Stimulated activated naive CD8-positive, alpha-beta T cell treated with anti-CD3 and anti-CD28 coated beads, Interleukin-15, amount 100 ng/mL, for 72 hours (primary cell): ENCODE measurements around the gene MYO7A.

Experiments
- ATAC-seq: fragments of 150-1000 bp; cut with Tn5 transposase; 2 replicates; pipeline ENCODE4 v1.10.0; 2021; ENCODE audit warnings: mild to moderate bottlenecking, moderate library complexity
- DNase-seq, 2 donors: peaks; one replicate each; pipeline ENCODE4 v3.0.0; 2021 to 2022
- H3K27ac Mint-ChIP-seq, 2 donors: one replicate each; pipeline ENCODE4 v1.8.0; 2022; ENCODE audit warnings: mild to moderate bottlenecking in 2 of 2, mixed read lengths in 2 of 2, moderate library complexity in 2 of 2
- H3K27me3 Mint-ChIP-seq: one replicate; pipeline ENCODE4 v1.8.0; 2022; ENCODE audit warnings: mixed read lengths
- H3K4me1 Mint-ChIP-seq: one replicate; pipeline ENCODE4 v1.8.0; 2022; ENCODE audit warnings: mild to moderate bottlenecking, mixed read lengths
- H3K4me3 Mint-ChIP-seq, 2 donors: one replicate each; pipeline ENCODE4 v1.8.0; 2022; ENCODE audit warnings: mild to moderate bottlenecking in 2 of 2, mixed read lengths in 2 of 2, moderate library complexity in 1 of 2
- H3K9me3 Mint-ChIP-seq, 2 donors: one replicate each; pipeline ENCODE4 v1.8.0; 2022; ENCODE audit warnings: mixed read lengths in 2 of 2

MYO7A gene

DNA sequence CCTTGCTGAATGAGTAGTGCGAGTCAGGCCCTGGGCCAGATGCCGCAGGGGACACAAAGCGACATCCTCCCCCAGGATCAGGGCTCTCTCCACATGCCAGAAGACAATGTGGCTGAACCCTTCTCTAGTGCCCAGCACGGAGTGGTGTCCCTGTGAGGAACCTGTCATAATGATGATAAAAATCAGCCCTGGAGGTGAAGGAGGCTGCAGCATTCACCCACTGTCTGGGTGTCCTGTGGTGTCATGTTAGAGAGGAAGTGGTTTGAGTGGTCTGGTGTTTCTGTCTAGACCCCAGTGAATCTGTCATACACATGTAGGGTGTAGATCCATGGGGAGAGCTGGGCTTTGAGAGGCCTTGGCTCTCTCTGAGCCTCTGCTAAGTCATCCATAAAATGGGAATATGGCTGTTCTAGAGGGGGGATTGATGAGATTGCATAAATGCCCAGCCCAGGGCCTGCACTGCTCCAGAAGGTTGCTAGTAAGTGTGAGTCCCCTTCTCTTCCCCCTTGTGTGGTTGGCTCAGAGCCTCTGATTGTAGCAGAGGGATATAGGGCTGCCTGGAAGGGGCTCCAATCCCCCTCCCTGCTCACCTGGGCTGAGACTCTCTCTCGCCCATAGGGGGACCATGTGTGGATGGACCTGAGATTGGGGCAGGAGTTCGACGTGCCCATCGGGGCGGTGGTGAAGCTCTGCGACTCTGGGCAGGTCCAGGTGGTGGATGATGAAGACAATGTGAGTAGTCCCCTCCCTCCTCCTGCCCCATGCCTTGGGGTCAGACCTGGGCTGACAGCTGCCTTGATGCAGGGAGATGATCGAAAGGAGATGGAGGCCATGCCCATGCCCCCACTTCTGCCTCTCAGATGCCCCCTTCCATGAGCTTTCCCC is 14.3 kb downstream of the MYO7A start:
- peaks cover 46% of the 10 kb centered on the region for H3K27me3 Mint-ChIP-seq
- DNase-seq, result peak; percentile 42 to 71

DNA sequence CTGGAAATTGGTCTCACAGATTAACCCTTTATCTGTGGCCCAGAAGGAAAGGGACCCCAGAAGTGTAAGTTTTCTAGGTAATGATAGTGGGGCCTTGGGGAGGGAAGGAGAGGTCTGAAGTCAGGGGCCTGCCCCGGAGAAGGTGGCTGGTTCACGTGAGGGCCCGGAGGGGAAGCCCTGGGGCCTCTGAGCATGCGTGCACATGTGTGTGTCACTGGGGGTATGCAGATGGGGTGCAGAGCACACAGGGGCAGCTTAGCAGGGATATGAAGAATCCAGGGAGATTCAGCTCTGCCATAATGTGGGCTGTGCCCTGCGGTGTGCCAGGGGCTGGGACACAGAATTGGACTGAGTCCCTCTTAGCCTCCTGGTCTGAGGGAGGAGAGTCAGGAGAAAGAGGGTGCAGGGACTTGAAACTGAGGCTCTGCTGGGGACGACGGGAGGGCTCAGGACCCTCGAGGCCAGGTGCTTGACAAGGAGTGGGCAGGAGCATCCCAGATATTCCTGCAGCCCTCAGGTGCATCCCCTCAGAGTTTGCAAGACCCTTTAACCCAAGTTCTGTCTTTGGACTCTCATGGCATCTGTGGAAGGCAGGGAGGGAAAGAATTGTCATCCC is 15.5 kb downstream of the MYO7A start:
- Mint-ChIP-seq H3K27me3 (peaks cover 38% of the 10 kb centered on the region), H3K4me3 (no peak overlapping the region), H3K4me1 (peaks cover 41% of the 10 kb centered on the region), H3K9me3 (no peaks in the 10 kb centered on the region), H3K27ac (no peak overlapping the region)
- no peak for DNase-seq
- no peak for ATAC-seq

More for the DNA sequence above, 14.3 kb downstream of the MYO7A start:
- Mint-ChIP-seq H3K9me3 (no peaks in the 10 kb centered on the region), H3K4me1 (peaks cover 29% of the 10 kb centered on the region), H3K27ac (peak overlapping the region in 1 of 2 donors; percentile 75), H3K4me3 (no peak overlapping the region)
- ATAC-seq, result peak; percentile 93

DNA sequence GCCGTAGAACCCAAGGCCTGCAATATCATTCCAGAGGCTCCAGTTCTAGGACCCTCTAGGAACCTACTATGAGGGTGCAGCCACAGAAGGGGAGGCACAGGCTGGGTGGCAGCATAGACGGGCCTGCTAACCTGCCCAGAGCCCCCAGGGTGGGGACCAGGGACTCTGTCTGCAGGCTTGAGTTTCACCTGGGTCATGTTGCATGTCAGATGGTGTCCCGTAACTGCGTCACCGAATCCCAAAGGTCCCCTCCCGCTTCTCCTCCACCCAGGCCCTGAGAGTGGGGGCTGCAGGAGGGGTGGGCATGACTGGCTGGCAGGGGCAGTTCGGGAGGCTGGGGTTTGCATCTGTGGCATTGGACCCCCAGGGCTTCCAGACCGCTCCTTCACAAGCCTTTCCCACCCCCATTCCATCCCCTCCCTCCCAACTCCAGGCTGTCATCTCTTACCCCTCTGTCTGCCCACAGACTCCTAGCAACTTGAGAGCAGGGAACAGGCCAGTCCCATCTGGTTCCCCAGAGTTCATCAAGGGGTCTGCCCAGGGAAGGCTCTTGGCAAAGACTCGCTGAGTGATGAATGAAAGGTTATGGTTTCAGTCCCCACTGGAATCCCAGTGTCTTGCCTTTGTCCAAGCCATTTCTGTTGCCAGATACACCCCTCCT is 16.3 kb downstream of the MYO7A start:
- Mint-ChIP-seq H3K27me3 (peaks cover 29% of the 10 kb centered on the region), H3K4me3 (no peak overlapping the region), H3K4me1 (peaks cover 42% of the 10 kb centered on the region), H3K9me3 (no peaks in the 10 kb centered on the region), H3K27ac (no peak overlapping the region)
- ATAC-seq (no peak), DNase-seq (no peak)

DNA sequence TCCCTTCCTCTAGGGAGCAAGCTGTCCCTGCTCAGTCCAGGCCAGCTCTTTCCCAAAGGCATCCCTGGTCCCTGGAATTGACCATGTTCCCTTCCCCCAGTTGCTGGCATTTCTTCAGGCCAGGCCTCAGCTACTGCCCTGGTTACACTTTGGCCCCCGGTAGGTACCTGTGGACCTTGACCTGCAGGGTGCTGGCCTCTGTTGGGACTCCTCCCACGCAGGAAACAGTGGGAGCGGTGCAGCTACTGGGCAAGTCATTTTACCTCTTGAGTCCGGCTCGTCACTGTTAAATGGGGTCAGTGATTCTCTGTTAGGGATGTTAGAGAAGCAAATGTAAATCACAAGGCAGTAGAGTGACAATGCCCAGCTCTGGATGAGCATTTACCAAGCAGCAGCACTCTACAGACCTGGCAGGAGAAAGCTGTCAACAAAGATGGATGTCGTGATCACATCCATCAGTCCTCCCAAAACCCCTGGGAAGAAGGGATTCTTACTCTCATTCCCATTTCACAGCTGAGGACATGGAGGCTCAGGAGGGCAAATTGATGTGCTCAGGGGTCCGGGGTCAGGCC is 16.9 kb downstream of the MYO7A start:
- Mint-ChIP-seq H3K27me3 (peaks cover 23% of the 10 kb centered on the region), H3K4me3 (no peak overlapping the region), H3K4me1 (peaks cover 42% of the 10 kb centered on the region), H3K9me3 (no peaks in the 10 kb centered on the region), H3K27ac (no peak overlapping the region)
- DNase-seq, result no peak
- ATAC-seq, result no peak

DNA sequence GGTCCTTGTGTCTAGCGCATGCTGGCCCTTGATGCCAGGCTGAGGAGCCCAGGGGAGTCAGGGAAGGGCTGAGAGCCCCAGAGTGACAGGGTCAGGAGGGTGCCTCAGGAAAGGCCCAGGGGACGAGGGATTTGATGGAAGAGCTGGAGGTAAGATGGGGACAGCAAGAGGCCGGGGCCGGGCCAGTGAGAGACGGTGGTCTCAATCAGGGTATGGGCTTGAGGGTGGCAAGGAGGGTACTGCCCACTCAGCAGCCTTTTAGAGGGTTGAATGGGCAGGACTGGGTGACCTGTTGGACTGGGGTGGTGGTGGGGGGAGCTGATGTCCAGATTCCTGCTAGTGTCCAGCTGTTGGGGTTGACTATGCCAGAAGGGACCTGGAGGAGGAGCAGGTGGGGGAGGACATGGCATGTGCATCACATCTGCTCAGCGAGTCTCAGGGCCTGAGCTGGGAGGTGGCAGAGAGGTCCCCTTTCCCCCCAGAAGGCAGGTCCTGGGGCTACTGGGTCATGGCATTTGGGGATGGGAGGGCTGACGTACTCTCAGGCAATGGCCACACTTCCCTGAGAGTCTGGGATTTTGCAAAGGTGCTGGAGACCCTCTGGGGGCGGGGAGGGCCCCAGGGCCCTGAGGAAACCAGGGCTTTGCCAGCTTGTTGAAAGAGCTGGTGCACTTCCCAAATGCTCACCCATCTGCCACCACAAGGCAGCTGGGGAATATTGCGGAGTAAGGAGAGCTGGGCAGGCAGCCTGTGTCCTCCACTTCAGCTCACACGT is 18.4 kb downstream of the MYO7A start:
- Mint-ChIP-seq H3K4me3 (no peak overlapping the region), H3K9me3 (no peaks in the 10 kb centered on the region), H3K27me3 (peaks cover 18% of the 10 kb centered on the region), H3K27ac (no peak overlapping the region), H3K4me1 (peaks cover 48% of the 10 kb centered on the region)
- DNase-seq (no peak), ATAC-seq (no peak)

DNA sequence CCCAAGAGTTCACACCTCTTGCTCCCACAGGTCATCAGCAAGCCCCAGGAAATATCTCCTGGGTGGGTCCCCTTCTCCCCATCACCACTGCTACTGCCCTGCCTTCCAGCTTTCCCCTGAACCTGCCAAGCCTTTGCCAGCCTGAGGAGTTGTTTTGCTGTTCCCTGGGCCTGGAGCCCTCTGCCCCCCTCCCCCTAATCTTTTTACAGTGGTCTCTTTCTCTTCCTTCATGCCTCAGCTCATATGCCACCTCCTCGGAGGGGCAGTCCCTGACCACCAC is 18.9 kb downstream of the MYO7A start:
- H3K9me3 Mint-ChIP-seq, result no peaks in the 10 kb centered on the region
- H3K4me3 Mint-ChIP-seq, result no peak overlapping the region
- ATAC-seq (no peak), DNase-seq (no peak)
- peaks cover 48% of the 10 kb centered on the region for H3K4me1 Mint-ChIP-seq
- H3K27ac Mint-ChIP-seq, result no peak overlapping the region
- H3K27me3 Mint-ChIP-seq, result peaks cover 13% of the 10 kb centered on the region

DNA sequence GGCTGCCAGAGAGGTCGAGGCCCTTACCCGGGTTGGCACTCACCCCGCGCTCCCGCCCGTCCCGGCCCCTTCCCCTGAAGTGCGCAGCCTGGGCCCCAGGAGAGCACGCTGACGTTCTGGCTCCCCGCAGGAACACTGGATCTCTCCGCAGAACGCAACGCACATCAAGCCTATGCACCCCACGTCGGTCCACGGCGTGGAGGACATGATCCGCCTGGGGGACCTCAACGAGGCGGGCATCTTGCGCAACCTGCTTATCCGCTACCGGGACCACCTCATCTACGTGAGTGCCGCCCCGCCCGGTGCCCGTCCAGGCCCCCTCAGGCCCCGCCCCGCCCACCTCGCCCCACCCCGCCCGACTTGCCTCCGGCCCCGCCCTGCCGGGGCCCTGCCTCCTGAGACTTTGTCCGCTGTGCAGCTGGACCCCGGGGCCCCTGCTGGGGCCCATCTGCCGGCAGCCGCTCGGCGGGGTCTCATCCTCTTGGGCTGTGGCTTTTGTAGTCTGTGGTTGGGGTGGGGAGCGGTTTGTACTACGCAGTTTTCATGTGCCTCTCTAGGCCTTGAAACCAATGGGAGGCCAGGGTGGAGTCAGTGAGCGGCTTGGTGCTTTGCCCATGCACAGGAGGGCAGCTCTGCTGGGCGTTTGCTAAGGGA is 19.7 kb downstream of the MYO7A start:
- DNase-seq, result peak; percentile 54 to 70
- peak overlapping the region; percentile 69 to 79 for H3K4me3 Mint-ChIP-seq
- no peaks in the 10 kb centered on the region for H3K9me3 Mint-ChIP-seq
- H3K27me3 Mint-ChIP-seq, result peaks cover 10% of the 10 kb centered on the region
- peak; percentile 60 for ATAC-seq
- peak overlapping the region in 1 of 2 donors; percentile 90 for H3K27ac Mint-ChIP-seq
- H3K4me1 Mint-ChIP-seq, result peaks cover 48% of the 10 kb centered on the region

DNA sequence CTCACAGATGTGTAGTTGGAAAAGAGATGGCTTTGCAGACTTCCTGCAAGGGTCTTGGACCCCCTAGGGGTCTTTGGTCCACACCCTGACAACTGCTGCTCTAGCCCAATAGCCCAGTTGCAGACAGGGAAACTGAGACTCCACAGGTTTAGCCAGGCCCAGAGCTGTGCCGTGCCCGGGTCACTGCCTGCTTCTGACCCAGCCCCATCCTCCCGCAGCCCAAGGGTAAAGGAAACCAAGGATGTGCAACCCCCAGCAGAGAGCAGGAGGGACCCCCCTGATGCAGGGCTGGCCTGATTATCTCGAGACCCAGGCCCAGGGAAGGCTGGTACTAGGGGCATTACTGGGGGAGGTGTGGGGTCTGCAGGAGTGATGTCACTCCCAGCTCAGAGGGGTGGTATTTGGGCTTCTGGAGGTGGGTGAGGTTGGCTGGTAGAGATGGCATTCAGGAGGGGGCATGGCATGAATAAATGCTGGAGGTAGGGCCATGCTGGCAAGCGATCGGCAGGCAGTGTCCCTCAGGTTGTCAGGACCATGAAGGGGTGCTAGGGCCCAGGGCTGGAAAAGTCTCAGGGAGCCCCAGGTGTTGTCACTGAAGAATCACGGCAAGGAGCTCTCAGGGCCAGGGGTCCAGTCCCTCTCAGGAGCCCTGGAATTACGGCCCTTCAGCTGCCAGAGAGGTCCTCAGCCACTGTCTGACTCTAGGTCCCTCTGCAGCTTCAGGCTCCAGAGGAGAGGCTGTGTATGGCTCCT is 21.1 kb downstream of the MYO7A start:
- ATAC-seq (no peak), DNase-seq (no peak)
- Mint-ChIP-seq H3K4me3 (no peak overlapping the region), H3K27ac (no peak overlapping the region), H3K9me3 (no peaks in the 10 kb centered on the region), H3K27me3 (peaks cover 7% of the 10 kb centered on the region), H3K4me1 (peaks cover 51% of the 10 kb centered on the region)

DNA sequence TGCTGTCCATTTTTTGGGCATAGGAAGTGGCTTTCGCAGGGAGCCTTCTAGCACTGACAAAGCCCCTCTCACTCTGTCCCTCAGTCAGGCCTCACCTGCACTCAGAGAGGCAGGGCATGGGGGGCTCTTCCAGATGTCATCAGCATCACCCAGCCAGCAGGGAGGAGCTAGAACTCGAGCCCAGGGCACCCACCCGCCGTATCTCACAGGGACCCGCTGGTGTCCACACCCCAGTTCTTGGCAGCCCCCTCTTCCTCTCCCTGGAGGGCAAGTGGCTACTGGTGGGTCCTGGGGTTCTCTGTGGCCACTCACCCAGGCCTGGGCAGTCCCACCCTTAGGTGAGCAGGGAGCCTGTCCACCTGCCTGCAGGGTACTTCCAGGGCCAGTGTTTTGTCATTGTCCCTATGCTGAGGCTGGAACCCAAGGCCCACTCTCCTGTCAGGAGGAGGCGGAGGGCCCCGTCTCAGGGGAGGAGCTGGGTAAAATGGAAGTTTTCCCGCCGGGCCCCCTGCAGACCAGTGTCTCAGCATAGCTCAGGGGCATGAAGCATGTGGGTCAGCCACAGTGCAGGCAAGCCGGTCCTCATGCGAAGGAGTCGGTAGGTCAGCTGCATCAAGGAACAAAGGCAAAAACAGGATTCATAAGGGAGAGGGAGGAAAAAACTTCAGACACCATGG is 21.8 kb downstream of the MYO7A start:
- DNase-seq, result no peak
- Mint-ChIP-seq H3K4me1 (peaks cover 58% of the 10 kb centered on the region), H3K27ac (no peak overlapping the region), H3K9me3 (no peaks in the 10 kb centered on the region), H3K4me3 (no peak overlapping the region), H3K27me3 (peaks cover 7% of the 10 kb centered on the region)
- no peak for ATAC-seq

DNA sequence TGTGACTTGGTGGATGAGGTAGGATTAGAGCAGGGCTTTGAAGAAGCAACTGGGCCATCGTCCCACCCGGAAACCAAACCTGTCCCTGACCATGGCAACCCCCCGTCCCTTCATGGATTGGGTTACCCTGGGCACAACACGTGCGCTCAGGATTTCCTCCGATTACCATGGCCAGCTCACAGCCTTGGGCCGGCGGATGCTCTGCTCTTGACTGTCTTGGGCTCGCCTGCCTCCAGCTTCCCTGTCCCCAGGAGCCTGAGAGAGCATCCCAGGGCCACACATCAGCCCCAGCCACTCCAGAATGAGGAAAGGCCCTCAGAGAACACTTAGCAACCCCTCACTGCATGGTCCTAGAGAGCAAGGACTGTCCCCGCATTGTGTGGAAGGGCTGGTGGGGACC is 22.8 kb downstream of the MYO7A start:
- Mint-ChIP-seq H3K4me3 (no peak overlapping the region), H3K4me1 (peaks cover 65% of the 10 kb centered on the region), H3K27me3 (peaks cover 7% of the 10 kb centered on the region), H3K27ac (no peak overlapping the region), H3K9me3 (no peaks in the 10 kb centered on the region)
- ATAC-seq (no peak), DNase-seq (no peak)

DNA sequence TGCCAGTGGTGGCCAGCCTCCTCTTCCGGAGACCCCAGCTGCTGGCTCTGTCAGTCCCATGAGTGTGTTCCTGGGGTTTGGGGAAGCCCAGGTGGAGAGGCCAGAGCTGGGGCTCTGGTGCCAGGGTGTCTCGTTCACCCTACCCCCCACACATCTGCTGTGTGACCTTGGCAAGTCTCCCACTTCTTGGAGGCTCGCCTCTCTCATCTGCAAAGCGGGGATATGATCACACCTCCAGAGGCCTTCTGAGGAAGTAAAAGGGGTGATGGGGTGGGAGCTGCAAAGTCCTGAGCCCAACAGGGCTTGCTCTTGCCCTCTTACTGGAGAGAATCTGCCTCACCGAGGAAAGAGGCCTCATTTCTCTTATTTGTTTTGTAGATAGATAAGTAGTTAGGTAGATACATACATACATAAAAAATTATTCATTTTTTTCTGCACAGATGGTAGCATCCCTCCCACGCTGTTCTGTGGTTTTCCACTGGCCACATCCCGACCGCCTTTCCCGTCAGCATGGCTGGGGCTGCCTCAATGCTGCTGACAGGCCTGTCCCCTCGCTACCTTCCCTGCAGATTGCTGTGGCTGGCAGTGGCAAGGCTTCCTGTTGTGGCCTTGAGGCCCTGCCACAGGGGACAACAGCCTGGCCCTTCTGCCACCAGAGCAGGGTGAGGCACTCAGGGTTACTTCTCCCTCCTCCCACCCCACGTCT is 23.9 kb downstream of the MYO7A start:
- ATAC-seq, result peak; percentile 90
- Mint-ChIP-seq H3K27me3 (peaks cover 7% of the 10 kb centered on the region), H3K9me3 (no peaks in the 10 kb centered on the region), H3K4me3 (peak overlapping the region; percentile 60 to 69), H3K4me1 (peaks cover 64% of the 10 kb centered on the region), H3K27ac (peak overlapping the region; percentile 59)
- peak; percentile 66 to 90 for DNase-seq

DNA sequence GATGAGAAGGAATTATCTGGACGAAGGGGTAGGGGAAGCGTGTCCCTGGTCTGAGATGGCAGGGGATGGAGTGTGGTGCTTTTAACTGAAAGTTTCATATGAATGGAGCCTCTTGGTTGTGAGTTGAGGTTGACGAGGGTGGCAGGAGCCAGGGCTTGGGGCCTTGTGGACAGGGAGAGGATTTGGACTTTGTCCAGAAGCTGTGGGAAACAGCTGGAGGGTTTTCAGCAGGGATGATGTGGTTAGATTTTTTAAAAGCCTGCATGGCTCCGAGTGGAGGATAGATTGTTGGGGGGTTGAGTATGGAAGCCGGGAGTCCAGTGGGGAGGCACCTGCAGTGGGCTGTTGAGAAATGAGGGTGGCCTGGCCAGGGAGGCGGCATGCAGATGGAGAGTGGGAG is 24.8 kb downstream of the MYO7A start:
- DNase-seq, result no peak
- peak overlapping the region; percentile 60 to 69 for H3K4me3 Mint-ChIP-seq
- H3K27me3 Mint-ChIP-seq, result peaks cover 7% of the 10 kb centered on the region
- H3K9me3 Mint-ChIP-seq, result no peaks in the 10 kb centered on the region
- H3K4me1 Mint-ChIP-seq, result peaks cover 55% of the 10 kb centered on the region
- peak overlapping the region in 1 of 2 donors; percentile 59 for H3K27ac Mint-ChIP-seq
- ATAC-seq, result no peak
